ENCODE results near the gene YPEL4. TPM values are rescaled to one million over a fixed set of nuclear protein-coding genes. Genes with fewer than 3 reads are reported as not detected.
A peak's percentile ranks its signal among the peaks of the same experiment; 100 is the strongest.
"Not testable (repeated sequence)": the region's sequence is repeated elsewhere in the genome, so short reads cannot be mapped to it uniquely, and the experiment has no call there.

The YPEL4 gene
- total RNA-seq: 0.86 TPM in 1 of 2 replicates, not detected in the other

DNA sequence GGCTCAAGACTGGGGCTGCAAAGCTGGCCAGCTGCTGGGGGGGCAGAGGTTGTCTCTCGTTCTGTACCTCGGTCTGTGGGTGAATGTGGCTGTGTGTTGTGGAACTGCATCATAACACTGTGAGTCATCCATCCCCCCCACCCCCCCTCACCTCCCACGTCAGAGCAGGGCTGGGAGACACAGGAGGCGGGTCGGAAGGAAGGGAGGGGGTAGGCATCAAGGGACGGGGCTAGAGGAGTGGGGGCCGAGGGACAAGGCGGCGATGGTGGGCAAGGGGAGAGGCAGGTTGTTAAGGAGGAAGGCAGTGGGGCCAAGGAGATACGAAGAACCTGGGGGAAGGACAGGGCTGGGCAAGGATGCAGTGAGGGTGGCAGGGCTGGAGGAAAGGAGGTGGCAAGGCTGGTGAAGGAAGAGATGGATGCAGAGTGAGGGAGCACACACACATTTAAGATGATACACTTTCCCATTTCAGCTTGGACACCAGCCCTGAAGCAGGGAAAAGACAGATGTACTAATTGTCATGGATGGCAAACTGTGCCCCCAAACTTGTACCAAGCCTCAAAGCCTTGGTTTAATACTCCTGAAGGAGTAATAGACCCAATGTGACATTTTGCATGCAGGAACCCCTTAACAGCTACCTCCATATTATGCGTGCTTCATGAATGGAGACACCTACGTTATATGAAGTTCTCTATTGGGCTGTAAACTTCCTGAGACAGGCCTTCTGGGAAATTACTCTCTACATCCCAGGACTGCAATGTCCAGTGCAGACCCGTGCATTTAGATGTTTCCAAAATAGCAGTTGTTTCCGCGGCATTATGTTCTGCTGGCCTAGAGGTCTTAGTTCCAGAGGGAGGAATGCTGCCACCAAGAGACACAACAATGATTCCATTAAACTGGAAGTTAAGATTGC lies at the start of gene YPEL4:
Gene YPEL4, minus strand, starts transcription at position 87 of the 913 bp plus-strand sequence. CDS start 2,805 bp downstream, outside the sequence.
- DNase-seq (ENCODE audit: low read depth): no peak

GRCh38 chr11:57698843-57699365 lies 49.2 kb upstream of the YPEL4 start:
- no peak for DNase-seq (ENCODE audit: low read depth)
- no peak for TF ChIP-seq CTCF (conservative IDR thresholded peaks at IDR 0.05; ENCODE audit: low read depth, low read length)
- H3K4me3 ChIP-seq (ENCODE audit: low read depth, low read length): no peak overlapping the region

More for the DNA sequence above, at the start of gene YPEL4:
- TF ChIP-seq CTCF (conservative IDR thresholded peaks at IDR 0.05; ENCODE audit: low read depth, low read length): no peak
- peak within 1 kb of the TSS; percentile 45 for H3K4me3 ChIP-seq (ENCODE audit: low read depth, low read length)

GRCh38 chr11:57690474-57690873 lies 40.8 kb upstream of the YPEL4 start:
- not testable (repeated sequence) for DNase-seq (ENCODE audit: low read depth)

DNA sequence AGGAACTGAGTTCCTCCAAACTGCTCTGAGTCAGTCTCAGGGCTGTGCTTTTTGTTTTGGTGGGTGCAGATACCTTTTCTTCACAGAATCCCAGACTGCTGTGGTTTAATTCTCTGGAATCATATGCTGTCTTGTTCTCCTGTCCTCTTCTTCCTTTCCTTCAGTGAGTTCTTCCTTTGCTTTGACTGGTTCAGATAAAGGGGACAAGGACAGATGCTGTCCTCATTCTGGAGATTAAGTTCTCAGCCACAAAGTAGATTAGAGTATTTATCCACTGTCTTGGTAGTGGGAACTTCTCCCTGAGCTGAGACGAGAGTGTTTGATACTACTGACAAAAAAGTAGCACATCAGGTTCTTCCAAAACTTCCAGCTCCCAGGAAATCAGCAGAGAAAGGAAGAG lies 31.5 kb upstream of the YPEL4 start:
- DNase-seq (ENCODE audit: low read depth): no peak
- no peak overlapping the region for H3K4me3 ChIP-seq (ENCODE audit: low read depth, low read length)
- no peak for TF ChIP-seq CTCF (conservative IDR thresholded peaks at IDR 0.05; ENCODE audit: low read depth, low read length)

More at GRCh38 chr11:57690474-57690873, 40.8 kb upstream of the YPEL4 start:
- H3K4me3 ChIP-seq (ENCODE audit: low read depth, low read length): not testable (repeated sequence)

GRCh38 chr11:57680552-57680874 lies 30.8 kb upstream of the YPEL4 start:
- TF ChIP-seq CTCF (conservative IDR thresholded peaks at IDR 0.05; ENCODE audit: low read depth, low read length): no peak
- no peak for DNase-seq (ENCODE audit: low read depth)
- H3K4me3 ChIP-seq (ENCODE audit: low read depth, low read length): no peak overlapping the region

DNA sequence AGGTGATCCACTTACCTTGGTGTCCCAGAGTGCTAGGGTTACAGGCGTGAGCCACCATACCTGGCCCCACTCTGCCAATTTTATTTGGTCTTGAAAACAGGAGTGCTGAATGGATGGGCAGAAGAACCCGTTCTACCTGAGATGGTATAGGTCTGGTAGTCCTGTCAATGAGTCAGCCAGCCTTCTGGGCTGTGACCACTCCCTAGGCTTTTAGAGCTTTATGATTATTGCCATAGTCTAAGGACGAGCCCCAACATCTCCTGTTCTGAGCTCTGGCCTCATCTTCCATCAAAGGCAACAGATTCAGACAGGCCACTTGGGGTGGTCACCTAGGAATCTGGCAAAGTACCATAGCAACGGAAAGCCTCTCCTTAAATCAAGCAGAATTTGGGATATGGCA lies 29.7 kb upstream of the YPEL4 start:
- TF ChIP-seq CTCF (conservative IDR thresholded peaks at IDR 0.05; ENCODE audit: low read depth, low read length): no peak
- no peak for DNase-seq (ENCODE audit: low read depth)
- H3K4me3 ChIP-seq (ENCODE audit: low read depth, low read length): no peak overlapping the region

DNA sequence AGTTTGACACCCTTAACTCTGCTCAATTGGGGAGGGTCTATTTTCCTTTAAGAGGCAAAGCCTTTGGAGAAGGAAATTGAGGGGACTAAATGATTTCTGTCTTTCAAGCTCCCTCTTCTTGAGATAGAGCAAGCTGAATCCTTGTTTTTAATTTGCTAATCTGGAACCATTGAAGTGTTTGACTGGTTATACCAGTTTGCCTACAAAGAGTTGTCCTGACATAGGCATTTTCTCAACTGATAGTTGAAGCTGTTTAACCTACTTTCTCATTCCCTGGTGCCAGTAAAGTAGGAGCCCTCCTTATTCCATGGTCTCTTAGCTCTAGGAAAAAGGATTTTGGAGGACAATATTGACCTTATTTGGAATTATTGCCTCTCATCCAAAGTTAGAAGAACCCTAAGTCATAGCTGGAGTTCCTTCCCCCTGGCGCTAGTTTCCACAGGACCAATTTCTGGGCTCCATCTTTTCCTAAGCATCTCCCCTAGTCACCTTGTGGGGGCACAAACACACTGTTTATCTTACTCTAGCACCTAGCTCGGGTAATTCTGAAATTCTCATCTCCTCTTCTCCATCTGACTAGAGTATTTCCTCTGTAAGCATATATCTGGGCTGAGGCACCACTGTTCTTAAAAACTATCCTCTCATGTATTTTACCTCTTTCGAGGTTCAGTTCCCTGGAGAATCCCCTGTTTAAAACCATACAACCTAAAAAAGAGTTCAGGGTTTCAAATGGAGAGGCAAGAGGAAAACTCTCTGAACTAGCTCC lies 25.6 kb upstream of the YPEL4 start:
- no peak for DNase-seq (ENCODE audit: low read depth)
- H3K4me3 ChIP-seq (ENCODE audit: low read depth, low read length): no peak overlapping the region
- TF ChIP-seq CTCF (conservative IDR thresholded peaks at IDR 0.05; ENCODE audit: low read depth, low read length): no peak
